ENCODE results near the gene KLHDC4.

The KLHDC4 gene

GRCh38 chr16:87700406-87701077, 65.2 kb downstream of the KLHDC4 start:
- DNase-seq (ENCODE audit: low read depth in 3 of 3) = no peak

- DNase-seq (ENCODE audit: low read depth in 3 of 3) = no peak
Measured at GRCh38 chr16:87698676-87699199, 67.0 kb downstream of the KLHDC4 start.

- DNase-seq (ENCODE audit: low read depth in 3 of 3) = no peak
Measured at GRCh38 chr16:87698241-87698640, 67.5 kb downstream of the KLHDC4 start.

- DNase-seq (ENCODE audit: low read depth in 3 of 3) = no peak
Measured at GRCh38 chr16:87697792-87698191, 68.0 kb downstream of the KLHDC4 start.

- no peak for DNase-seq (ENCODE audit: low read depth in 3 of 3)
Measured at GRCh38 chr16:87697256-87697655, 68.5 kb downstream of the KLHDC4 start.

- DNase-seq (ENCODE audit: low read depth in 3 of 3) = no peak
Measured at GRCh38 chr16:87696726-87697125, 69.1 kb downstream of the KLHDC4 start.

GRCh38 chr16:87695534-87695933, 70.3 kb downstream of the KLHDC4 start:
- DNase-seq (ENCODE audit: low read depth in 3 of 3) = no peak

- DNase-seq (ENCODE audit: low read depth in 3 of 3) = no peak
Measured at GRCh38 chr16:87694441-87695125, 71.2 kb downstream of the KLHDC4 start.

GRCh38 chr16:87693827-87694226, 72.0 kb downstream of the KLHDC4 start:
- DNase-seq (ENCODE audit: low read depth in 3 of 3) = no peak

GRCh38 chr16:87692756-87693155, 73.0 kb downstream of the KLHDC4 start:
- no peak for DNase-seq (ENCODE audit: low read depth in 3 of 3)

- no peak for DNase-seq (ENCODE audit: low read depth in 3 of 3)
Measured at GRCh38 chr16:87692176-87692575, 73.6 kb downstream of the KLHDC4 start.

GRCh38 chr16:87691686-87692079, 74.1 kb downstream of the KLHDC4 start:
- DNase-seq (ENCODE audit: low read depth in 3 of 3) = no peak

- DNase-seq (ENCODE audit: low read depth in 3 of 3) = no peak
Measured at GRCh38 chr16:87690911-87691685, 74.7 kb downstream of the KLHDC4 start.

- no peak for DNase-seq (ENCODE audit: low read depth in 3 of 3)
Measured at GRCh38 chr16:87689956-87690465, 75.8 kb downstream of the KLHDC4 start.

- DNase-seq (ENCODE audit: low read depth in 3 of 3) = no peak
Measured at GRCh38 chr16:87688876-87689815, 76.6 kb downstream of the KLHDC4 start.

- no peak for DNase-seq (ENCODE audit: low read depth in 3 of 3)
Measured at GRCh38 chr16:87687998-87688529, 77.7 kb downstream of the KLHDC4 start.

GRCh38 chr16:87687126-87687910, 78.5 kb downstream of the KLHDC4 start:
- DNase-seq (ENCODE audit: low read depth in 3 of 3) = no peak

GRCh38 chr16:87686697-87687096, 79.1 kb downstream of the KLHDC4 start:
- no peak for DNase-seq (ENCODE audit: low read depth in 3 of 3)

GRCh38 chr16:87685766-87686165, 80.0 kb downstream of the KLHDC4 start:
- DNase-seq (ENCODE audit: low read depth in 3 of 3) = no peak

GRCh38 chr16:87685405-87685755, 80.4 kb downstream of the KLHDC4 start:
- DNase-seq (ENCODE audit: low read depth in 3 of 3) = no peak
